Activated B cell treated with CpG ODN at 0.5 μM for 24 hours (primary cell): Measurements from ENCODE around the gene GET4. TPM values are rescaled to one million over a fixed set of nuclear protein-coding genes. Genes with fewer than 3 reads are reported as not detected.

Experiments used
- ATAC-seq: fragments of 200-7000 bp; cut with Tn5 transposase; one replicate; pipeline ENCODE4 v1.10.0; 2021; ENCODE audit warnings: low read depth, mild to moderate bottlenecking, moderate library complexity
- CTCF ChIA-PET: fragments of 350-600 bp; sonication (Branson Sonifier 250); formaldehyde crosslinking; loops from one replicate; lab custom pipeline; 2021; ENCODE audit warnings: antibody characterized with exemption; lab: Charles Lee
- POLR2A ChIA-PET: fragments of 350-600 bp; sonication (Branson Sonifier 250); formaldehyde crosslinking; loops from one replicate; lab custom pipeline; 2021; ENCODE audit warnings: antibody characterized with exemption; lab: Charles Lee
- DNase-seq: peaks from one replicate; pipeline ENCODE4 v3.0.0; 2022
- H3K27ac Mint-ChIP-seq: one replicate; pipeline ENCODE4 v1.8.0; 2020; ENCODE audit warnings: mixed read lengths
- H3K27me3 Mint-ChIP-seq: one replicate; pipeline ENCODE4 v1.8.0; 2021; ENCODE audit warnings: mixed read lengths
- H3K36me3 Mint-ChIP-seq: one replicate; pipeline ENCODE4 v1.8.0; 2021; ENCODE audit warnings: low read depth, mixed read lengths
- H3K4me1 Mint-ChIP-seq: one replicate; pipeline ENCODE4 v1.8.0; 2021; ENCODE audit warnings: mixed read lengths
- H3K4me3 Mint-ChIP-seq: one replicate; pipeline ENCODE4 v1.8.0; 2020; ENCODE audit warnings: mild to moderate bottlenecking, mixed read lengths
- H3K9me3 Mint-ChIP-seq: one replicate; pipeline ENCODE4 v1.8.0; 2020; ENCODE audit warnings: mixed read lengths
- CTCF ChIP-seq: fragments of 200-600 bp; IDR thresholded peaks from one replicate; pipeline ENCODE4 v1.8.0; 2022; ENCODE audit warnings: antibody characterized with exemption, mild to moderate bottlenecking
- intact Hi-C: fragments of 100-400 bp; cut with micrococcal nuclease; formaldehyde crosslinking; loops from one replicate; pipeline ENCODE4 v1.15.1; 2024
- total RNA-seq: library from RNA; stranded (reverse); gene quantifications from 2 replicates; pipeline ENCODE4 v1.2.3, GENCODE V29; 2022

Gene GET4
- total RNA-seq, 1 donor from 2014 or later: 41.4 TPM

- Mint-ChIP-seq H3K4me3 (peak within 1 kb of the TSS; percentile 74), H3K4me1 (peaks cover 47% of the 10 kb centered on the region), H3K9me3 (no peaks in the 10 kb centered on the region), H3K36me3 (peaks cover 30% of the 10 kb centered on the region), H3K27ac (peak within 1 kb of the TSS; percentile 94), H3K27me3 (no peaks in the 10 kb centered on the region)
- ChIA-PET CTCF (interaction anchor here (1.6 kb wide), 1 partner anchor 41 kb away, joined by 4 read pairs; no protein-coding TSS in a partner anchor), POLR2A (interaction anchor here (0.6 to 3.0 kb wide), 5 partner anchors 15 to 61 kb away, joined by 3 to 30 read pairs (median 3); no protein-coding TSS in a partner anchor)
- ATAC-seq (peak; percentile 52), DNase-seq (no peak)
- no peak for TF ChIP-seq CTCF
- intact Hi-C loops: loop anchor here (1.0 kb wide), 1 partner anchor 46 kb away; no protein-coding TSS in a partner anchor
Observed at GRCh38 chr7:832167-832967, 44.0 kb upstream of the GET4 start, which contains the start of gene SUN1. Gene SUN1, plus strand, starts transcription at chr7:832476. Its CDS starts 49 bp downstream, at chr7:832525.

GRCh38 chr7:832968-833424 is 43.4 kb upstream of the GET4 start:
- CTCF ChIA-PET: interaction anchor here (1.6 kb wide), 1 partner anchor 41 kb away, joined by 4 read pairs; no protein-coding TSS in a partner anchor
- no peak for TF ChIP-seq CTCF
- H3K4me3 Mint-ChIP-seq: peak overlapping the region; percentile 74
- no peak for DNase-seq
- H3K36me3 Mint-ChIP-seq: peaks cover 35% of the 10 kb centered on the region
- no peaks in the 10 kb centered on the region for H3K27me3 Mint-ChIP-seq
- no peaks in the 10 kb centered on the region for H3K9me3 Mint-ChIP-seq
- intact Hi-C loops: loop anchor here (1.0 kb wide), 1 partner anchor 47 kb away; no protein-coding TSS in a partner anchor
- H3K27ac Mint-ChIP-seq: peak overlapping the region; percentile 94
- ATAC-seq: no peak
- POLR2A ChIA-PET: interaction anchor here (0.7 to 3.0 kb wide), 3 partner anchors 15 to 40 kb away, joined by 3 to 30 read pairs (median 19); no protein-coding TSS in a partner anchor
- H3K4me1 Mint-ChIP-seq: peaks cover 47% of the 10 kb centered on the region

GRCh38 chr7:833601-834258 is 42.6 kb upstream of the GET4 start:
- H3K27ac Mint-ChIP-seq: no peak overlapping the region
- TF ChIP-seq CTCF: no peak
- CTCF ChIA-PET: no interaction called here
- no peak for ATAC-seq
- intact Hi-C loops: no loop called here
- POLR2A ChIA-PET: interaction anchor here (0.7 to 3.0 kb wide), 2 partner anchors 21 to 39 kb away, joined by 3 to 30 read pairs; no protein-coding TSS in a partner anchor
- H3K36me3 Mint-ChIP-seq: peaks cover 41% of the 10 kb centered on the region
- DNase-seq: no peak
- H3K4me3 Mint-ChIP-seq: no peak overlapping the region
- peaks cover 47% of the 10 kb centered on the region for H3K4me1 Mint-ChIP-seq
- no peaks in the 10 kb centered on the region for H3K9me3 Mint-ChIP-seq
- no peaks in the 10 kb centered on the region for H3K27me3 Mint-ChIP-seq

- H3K9me3 Mint-ChIP-seq: no peaks in the 10 kb centered on the region
- peaks cover 47% of the 10 kb centered on the region for H3K36me3 Mint-ChIP-seq
- H3K4me1 Mint-ChIP-seq: peaks cover 47% of the 10 kb centered on the region
- TF ChIP-seq CTCF: no peak
- intact Hi-C loops: no loop called here
- CTCF ChIA-PET: no interaction called here
- no peak overlapping the region for H3K27ac Mint-ChIP-seq
- ATAC-seq: no peak
- no peaks in the 10 kb centered on the region for H3K27me3 Mint-ChIP-seq
- DNase-seq: no peak
- no peak overlapping the region for H3K4me3 Mint-ChIP-seq
- POLR2A ChIA-PET: no interaction called here
Observed at GRCh38 chr7:834277-834676, 42.1 kb upstream of the GET4 start.
